HG02943 (cell line): ENCODE measurements around the gene C22orf39.

ENCODE experiments used
- ATAC-seq: cut with Tn5 transposase; IDR thresholded peaks from one replicate; pipeline ENCODE4 v1.9.1; 2021; ENCODE audit warnings: mild to moderate bottlenecking, low read depth, moderate library complexity; ENCODE audit not compliant: unreplicated experiment

Gene C22orf39

DNA sequence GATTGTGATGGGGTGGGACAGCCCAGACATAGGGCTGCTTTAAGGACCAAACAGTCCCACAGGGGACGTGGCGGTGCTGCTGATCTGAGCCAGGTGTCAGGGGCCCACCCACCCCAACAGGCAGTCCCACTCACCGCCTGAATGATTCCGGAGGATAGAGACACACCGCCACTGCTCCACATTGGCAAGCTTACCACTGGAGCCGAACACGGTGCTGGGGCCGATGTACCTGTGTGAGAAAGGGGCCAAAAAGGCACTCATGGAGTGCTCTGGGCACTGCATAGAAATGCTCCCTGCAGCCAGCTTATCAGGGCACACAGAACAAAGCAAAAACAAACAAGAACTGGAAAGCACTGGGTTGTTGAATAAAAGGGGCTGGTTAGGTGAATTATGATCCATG, 41.9 kb downstream of the C22orf39 start:
- no peak for ATAC-seq

DNA sequence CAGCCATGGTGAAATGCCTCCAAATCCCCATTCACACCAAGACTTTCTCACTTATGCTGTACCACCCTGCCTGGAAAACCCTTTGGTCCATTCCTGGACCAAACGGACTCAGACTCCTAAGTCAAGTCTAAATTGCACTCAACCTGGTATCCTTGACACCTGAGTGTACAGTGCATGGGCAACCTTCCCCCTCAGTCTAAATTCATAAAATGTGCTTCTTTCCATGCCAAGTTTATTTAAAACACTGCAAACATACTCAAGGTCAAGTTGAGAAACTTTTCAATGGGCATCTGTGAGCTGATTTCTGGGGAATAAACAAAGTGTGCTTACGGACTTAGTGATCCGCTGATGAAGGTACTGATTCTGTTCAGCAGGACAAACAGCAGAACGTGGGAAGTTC, 42.4 kb downstream of the C22orf39 start:
- no peak for ATAC-seq

DNA sequence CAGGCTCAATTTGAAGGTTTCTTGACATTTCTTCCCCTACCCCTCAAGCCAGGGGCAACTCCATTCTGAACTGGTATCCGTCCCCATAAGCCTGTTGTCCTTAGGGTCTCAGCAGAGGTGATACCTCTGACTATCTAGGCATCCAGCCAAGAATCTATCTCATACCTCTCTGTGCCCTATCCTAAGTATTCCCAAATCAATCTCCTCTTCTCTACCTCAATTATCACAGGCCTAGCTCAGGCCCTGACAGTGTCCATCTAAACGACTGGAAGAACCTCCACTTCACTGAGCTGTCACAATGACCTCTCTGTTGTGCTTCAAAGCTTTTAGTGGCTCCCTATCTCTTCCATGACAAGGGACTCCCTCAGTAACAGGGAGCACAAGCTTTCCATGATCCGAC, 42.8 kb downstream of the C22orf39 start:
- no peak for ATAC-seq

DNA sequence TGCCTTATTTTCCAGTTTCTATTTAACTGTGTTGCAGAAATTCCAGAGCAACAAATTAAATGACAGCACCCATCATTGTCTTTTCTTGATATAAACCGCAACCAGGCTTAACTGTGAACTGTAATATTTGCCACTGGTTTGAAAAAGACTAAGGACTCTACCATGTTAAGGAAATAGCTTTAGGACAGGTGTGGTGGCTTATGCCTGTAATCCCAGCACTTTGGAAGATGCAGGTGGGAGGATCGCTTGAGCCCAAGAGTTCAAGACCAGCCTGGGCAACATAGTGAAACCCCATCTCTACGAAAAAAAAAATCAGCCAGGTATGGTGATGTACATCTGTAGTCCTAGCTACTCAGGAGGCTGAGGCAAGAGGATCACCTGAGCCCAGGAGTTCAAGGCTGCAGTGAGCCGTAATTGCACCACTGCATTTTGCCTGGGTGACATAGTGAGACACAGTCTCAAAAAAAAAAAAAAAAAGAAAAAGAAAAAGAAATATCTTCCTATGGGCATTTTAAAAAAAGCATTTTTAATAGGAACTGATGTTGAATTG, 44.8 kb downstream of the C22orf39 start:
- no peak for ATAC-seq

DNA sequence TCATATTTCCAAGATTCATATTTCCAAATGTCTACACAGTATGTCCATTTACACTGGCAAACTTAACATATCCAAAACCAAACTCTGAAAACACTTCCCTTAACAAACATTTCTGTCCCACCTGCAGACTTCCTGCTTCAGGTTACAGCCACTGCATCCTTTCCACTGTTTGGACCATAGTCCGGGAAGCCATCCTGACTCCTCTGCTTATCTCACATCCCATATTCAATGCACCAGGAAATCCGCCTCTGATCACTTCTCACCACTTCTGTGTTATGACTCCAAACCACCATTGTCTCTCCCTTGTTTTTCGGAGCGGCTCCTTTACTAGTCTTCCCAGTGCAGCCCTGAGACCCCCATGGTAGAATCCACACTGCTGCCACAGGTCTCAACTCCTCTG, 46.0 kb downstream of the C22orf39 start:
- no peak for ATAC-seq

DNA sequence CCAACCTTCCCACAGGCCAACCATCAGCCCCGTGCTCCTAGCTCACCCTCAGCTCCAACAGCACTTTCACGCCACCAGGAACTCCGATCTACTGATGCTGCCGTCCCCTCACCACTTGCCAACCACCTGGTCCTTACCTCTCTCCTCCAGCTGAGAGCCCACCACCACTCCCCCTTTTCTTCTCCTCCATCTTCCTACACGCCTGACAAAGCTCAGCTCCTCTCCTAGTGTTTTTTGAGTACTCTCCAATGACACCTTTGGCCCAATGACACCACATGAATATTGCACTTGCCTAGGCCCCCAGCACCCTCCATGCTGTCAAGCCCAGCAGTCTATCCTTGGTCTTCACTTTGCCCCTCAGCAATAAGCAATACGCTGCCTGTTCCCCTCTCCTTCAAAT, 46.6 kb downstream of the C22orf39 start:
- ATAC-seq: no peak

DNA sequence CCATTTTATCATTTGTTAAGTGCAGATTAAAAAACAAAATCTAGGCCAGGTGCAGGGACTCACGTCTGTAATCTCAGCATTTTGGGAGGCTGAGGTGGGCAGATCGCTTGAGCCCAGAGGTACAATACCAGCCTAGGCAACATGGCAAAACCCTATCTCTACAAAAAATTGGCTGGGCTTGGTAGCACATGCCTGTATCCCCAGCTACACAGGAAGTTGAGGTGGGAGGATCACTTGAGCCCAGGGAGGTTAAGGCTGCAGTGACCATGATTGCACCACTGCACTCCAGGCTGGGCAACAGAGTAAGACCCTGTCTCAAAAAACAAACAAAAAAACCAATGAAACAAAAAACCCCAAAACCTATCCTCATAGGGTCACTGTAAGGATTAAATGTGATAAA, 48.9 kb downstream of the C22orf39 start:
- ATAC-seq: no peak

DNA sequence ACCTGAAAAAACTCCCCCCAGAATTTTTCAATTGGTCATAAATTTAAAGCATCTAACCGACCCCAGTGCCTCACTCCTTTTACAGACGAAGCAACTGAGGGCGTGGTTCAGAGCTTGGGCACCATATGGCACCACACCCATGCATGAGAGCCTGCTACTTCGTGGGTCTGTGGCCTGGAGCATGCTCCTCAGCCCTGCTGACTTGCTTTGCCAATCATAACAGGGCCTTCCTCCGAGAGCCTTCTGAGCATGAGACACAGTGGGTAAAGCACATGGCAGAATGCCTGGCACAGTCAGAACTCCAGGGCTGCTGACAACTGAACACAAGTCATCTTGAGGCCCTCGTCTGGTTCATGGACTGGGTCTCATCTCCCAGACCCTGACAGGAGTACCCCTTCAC, 49.3 kb downstream of the C22orf39 start:
- ATAC-seq: no peak

DNA sequence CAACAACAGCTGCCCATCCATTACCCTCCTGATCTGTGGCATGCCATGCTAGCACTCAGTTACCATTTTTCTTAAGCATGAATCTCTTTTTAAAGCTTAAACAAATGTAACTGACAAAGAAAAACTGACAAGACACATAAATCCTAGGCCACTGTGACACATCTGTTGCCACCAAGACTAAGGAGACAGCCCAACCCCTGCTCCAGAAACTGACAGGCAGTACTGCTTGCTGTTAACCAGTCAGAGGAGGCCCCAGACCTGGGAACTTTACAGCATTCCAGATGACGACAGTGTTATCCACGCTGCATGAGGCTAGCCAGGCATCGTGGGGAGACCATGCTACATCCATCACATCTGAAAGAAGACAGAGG, 49.8 kb downstream of the C22orf39 start:
- no peak for ATAC-seq

DNA sequence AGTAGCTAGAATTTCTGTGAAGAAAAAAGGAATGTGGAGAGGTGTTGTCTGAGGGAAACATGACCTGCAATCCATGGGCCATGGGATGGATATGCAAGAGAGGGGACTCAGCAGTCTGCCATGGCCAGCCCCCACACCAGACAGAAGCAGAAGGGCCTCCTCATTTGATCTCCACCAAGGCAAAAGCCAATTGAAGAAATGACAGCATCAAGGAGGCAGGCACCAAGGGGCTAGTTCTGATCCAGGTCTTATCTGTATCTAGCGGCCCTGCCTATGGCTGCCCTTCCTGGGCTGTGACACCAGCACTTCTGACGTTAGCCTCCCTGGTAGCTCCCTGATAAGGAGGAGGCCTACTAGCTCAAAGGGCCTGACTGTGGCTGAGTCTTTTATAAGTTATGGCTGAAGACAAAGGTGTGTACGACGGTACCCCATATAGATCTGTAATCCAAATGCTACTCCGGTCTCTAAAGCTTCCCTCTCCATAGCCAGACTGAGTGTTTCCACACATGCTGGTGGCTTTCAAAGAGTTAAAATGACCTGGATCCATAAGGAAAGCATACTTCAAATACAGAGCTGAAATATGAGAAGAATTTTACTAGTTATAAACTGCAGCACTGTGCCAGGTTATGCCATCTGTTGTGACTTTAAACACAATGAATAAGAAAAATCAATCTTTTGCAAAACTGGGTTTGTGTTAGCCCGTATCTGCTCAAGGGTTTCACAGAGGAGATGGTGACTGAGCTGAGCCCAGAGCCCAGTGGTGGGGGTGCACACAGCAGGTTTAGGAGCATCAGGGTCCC, 50.4 kb downstream of the C22orf39 start:
- ATAC-seq: no peak

DNA sequence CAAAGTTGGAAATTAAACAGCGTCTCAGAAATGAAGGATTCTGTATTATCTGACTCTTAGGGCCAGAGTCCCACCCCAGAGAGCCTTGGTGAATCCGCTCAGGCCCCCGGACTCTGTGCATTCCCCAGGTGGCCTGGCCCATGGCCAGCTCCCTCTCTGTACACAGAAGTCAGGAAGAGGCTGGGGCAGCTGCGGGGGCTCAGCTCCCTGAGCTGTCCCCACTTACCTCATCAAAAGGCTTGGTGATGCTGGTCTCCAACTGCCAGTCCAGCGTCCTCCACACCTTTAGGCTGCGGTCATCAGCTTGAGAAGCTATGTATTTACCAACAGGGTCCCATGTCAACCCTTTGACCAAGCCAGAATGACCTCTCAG, 51.0 kb downstream of the C22orf39 start:
- ATAC-seq: no peak

DNA sequence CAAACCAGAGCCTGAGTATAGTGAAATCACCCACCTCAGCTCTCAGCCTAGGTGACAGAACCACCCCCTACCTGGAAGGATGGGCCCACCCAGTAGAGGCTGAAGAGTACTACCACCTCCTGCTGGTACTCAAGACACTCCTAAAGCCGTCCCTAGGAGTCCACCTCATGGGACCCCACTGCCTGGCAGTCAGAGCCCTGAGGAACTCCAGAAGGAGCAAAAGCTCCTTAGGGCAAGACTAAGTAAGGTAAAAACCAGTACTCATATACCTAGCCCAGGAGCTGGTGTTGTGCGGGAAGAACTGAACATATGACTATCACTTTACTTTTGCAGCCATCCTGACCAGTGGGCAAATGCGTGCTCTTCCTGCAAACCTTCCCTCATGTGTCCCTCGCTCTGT, 52.2 kb downstream of the C22orf39 start:
- ATAC-seq: no peak

DNA sequence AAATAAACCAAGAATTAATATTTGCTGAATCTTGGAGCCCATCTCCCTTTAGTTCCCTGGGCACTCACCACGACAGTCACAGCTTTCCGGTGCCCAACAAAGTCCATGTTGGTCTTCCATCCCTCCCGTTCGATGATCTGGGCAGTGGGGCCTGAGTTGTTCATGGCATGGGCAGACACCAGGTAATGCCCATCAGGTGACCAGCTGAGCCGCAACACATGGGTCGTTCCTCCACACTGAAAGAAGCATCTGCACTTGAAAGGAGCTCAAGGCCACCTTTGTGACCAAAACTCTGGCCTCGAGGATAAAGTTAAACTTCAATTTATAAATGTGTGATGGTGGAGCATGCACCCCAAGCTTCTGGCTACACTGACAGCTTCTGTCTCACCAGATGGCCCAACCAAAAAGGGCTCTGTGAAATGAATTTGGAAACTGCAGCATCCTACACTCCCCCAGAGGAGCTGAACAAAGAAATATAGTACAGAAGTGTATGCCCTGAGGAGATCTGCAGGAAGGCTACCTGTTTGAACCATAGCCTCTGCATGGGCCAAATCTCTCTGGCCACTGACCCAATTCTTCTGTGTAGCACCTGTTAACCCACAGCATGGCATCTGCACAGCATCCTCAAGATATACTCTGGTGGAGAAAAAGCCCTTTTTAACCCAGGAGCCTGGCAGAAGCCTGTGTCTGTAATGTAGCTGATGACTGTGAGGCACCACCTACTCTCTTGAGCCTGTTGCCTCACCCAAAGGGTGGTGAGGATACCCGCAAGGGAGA, 53.0 kb downstream of the C22orf39 start:
- ATAC-seq: no peak

DNA sequence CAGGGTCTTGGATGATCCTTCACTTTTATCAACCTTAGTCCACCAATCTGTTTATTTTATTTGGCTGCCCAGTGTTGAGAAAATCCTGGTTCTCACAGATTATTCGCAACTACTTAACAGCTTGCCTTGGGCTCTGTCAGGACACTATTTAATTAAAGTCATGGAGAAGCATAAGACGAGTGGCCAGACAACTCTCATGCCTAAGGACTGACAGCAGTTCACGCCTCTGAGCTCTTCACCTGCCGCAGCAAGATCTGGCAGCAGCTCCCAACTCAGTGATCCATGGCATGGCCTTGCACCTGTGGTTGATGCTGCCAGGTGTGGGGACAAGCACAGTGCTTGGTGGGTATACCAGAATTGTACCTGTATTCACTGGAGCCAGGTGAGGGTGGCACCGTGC, 53.8 kb downstream of the C22orf39 start:
- ATAC-seq: no peak
